NB4 (cell line): ENCODE data around the gene PTGES3L.

Experiments
- DNase-seq: peaks from one replicate; pipeline ENCODE4 v3.0.0; 2010; ENCODE audit warnings: low read depth
- H3K4me3 ChIP-seq: one replicate; pipeline ENCODE4 v1.5.1; 2011; ENCODE audit warnings: mild to moderate bottlenecking, low read depth, low read length, moderate library complexity
- MYC ChIP-seq: IDR thresholded peaks from 2 replicates; pipeline ENCODE4 v1.6.1; 2011; ENCODE audit warnings: low read depth, low read length
- POLR2A ChIP-seq: IDR thresholded peaks from 2 replicates; pipeline ENCODE4 v1.6.1; 2011; ENCODE audit warnings: mild to moderate bottlenecking; ENCODE audit not compliant: insufficient read length; ENCODE audit errors: extremely low read depth
- TF ChIP-seq, protein P1 (sequence below): IDR thresholded peaks from one replicate; pipeline ENCODE4 v1.5.1; 2012; ENCODE audit warnings: low read depth, low read length
- TF ChIP-seq, protein P2 (sequence below): IDR thresholded peaks from 2 replicates; pipeline ENCODE4 v1.6.1; 2011; ENCODE audit warnings: low read depth, low read length

PTGES3L gene

DNA sequence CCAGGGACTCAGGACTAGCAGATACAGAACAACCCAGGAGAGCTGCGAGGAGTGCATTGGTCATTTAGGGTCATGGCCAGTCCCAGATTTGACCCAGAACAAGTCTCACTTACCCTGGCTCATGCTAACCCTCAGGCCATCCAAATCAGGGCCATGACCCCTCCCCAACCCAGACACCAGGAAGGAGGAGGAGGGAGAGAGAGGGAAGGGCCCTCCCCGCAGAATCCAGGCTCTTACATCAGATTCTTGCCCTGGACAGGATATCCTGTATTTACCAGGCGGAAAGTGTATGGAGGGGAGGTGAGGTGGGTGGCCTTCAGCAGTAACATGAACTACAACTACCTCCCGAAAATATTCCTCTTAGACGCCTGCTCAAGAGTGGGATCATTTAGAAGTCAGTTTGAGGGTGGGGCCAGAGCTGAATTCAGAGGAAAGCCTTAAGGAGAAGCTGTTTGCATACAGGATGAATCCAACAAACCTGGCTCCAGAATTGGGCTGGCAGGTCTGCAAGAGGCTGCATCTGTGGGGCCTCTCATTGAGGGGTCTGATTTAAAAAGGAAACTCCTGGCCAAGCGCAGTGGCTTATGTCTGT, 40.2 kb upstream of the PTGES3L start:
- DNase-seq, result peak; percentile 65
- TF ChIP-seq MYC (no peak), POLR2A (no peak)
- TF ChIP-seq, protein P1, sequence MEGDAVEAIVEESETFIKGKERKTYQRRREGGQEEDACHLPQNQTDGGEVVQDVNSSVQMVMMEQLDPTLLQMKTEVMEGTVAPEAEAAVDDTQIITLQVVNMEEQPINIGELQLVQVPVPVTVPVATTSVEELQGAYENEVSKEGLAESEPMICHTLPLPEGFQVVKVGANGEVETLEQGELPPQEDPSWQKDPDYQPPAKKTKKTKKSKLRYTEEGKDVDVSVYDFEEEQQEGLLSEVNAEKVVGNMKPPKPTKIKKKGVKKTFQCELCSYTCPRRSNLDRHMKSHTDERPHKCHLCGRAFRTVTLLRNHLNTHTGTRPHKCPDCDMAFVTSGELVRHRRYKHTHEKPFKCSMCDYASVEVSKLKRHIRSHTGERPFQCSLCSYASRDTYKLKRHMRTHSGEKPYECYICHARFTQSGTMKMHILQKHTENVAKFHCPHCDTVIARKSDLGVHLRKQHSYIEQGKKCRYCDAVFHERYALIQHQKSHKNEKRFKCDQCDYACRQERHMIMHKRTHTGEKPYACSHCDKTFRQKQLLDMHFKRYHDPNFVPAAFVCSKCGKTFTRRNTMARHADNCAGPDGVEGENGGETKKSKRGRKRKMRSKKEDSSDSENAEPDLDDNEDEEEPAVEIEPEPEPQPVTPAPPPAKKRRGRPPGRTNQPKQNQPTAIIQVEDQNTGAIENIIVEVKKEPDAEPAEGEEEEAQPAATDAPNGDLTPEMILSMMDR, result no peak
- TF ChIP-seq, protein P2, sequence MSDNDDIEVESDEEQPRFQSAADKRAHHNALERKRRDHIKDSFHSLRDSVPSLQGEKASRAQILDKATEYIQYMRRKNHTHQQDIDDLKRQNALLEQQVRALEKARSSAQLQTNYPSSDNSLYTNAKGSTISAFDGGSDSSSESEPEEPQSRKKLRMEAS, result no peak
- peak overlapping the region; percentile 42 for H3K4me3 ChIP-seq

DNA sequence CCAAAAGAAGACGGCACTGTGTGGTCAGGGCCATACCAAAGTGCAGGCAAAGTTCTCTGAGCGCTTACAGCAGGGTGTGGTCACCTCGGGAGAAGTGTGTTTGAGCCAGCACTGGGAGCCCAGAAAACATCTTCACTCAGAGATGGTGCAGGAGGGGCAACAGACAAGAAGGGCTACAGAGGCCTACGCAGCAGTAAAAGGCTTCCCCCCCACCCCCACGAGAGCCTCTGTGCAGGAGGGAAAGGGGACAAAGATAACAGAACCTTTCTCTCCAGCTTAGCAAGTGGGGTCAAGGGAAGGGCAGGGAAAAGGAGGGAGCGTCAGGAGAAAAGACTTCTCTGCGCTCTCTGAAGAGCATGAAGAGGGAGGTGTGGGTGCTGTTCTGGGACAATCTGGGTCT, 39.5 kb upstream of the PTGES3L start:
- DNase-seq, result peak; percentile 72
- TF ChIP-seq, protein P1, result no peak
- TF ChIP-seq, protein P2, result no peak
- TF ChIP-seq POLR2A, result no peak
- TF ChIP-seq MYC, result no peak
- peak overlapping the region; percentile 42 for H3K4me3 ChIP-seq

DNA sequence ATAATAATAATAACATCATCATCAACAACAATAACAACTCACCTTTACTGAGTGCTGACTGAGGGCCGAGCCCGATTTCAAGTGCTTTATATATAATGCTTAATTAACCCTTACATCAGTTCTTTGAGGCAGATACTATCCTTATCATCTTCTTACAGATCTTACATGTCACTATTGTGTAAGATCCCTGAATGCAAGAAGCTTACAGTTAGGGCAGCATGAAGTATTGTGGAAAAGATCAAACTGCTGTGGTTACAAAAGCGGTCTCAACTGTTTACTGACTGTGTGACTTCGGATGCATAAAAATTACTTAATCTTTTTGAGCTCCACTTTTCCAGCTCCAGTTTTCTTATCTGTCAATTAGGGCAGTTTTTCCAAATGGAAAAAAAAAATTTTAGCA, 39.1 kb upstream of the PTGES3L start:
- H3K4me3 ChIP-seq, result peak overlapping the region; percentile 25
- TF ChIP-seq POLR2A, result no peak
- peak; percentile 57 for TF ChIP-seq MYC
- TF ChIP-seq, protein P2, result peak; percentile 29; the same call in 1 of the 2 replicates
- DNase-seq, result peak; percentile 86

DNA sequence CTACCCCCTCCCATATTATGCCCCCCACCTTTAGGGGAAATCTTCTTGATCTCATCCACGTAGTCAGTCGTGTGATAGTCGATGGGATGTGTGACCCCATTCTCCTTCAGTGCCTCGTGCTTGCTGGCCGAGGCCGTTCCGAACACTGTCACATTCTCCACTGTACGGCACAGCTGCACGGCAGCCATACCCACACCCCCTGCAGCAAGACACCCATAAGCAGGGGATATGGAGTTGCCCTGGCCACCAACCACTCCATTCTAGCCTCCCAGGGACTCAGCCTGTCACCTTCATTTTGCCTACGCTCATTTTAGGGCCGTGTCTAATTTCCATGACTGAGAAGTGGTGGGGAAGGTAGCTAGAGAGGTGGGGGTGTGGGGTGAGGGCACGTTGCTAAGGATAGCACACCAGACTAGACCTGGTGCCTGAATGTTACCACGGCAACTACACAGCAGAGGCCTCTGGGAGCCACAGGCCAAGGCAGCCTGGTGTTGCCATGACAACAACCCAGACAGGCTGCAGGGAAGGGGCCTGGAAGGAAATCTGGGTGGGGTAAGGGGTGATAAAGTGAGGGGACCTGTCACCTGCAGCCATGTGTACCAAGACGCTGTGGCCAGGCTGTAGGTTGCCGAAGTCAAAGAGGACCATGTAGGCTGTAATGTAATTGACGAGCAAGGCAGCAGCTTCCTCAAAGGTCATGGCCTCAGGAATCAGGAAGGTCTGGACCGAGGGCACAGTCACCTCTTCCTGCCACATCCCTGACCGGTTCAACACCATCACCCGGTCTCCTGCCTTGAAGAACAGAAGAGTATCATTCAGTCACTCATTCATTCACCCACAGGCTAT, 38.4 kb upstream of the PTGES3L start:
- DNase-seq, result peak; percentile 37
- H3K4me3 ChIP-seq, result peak overlapping the region; percentile 25

DNA sequence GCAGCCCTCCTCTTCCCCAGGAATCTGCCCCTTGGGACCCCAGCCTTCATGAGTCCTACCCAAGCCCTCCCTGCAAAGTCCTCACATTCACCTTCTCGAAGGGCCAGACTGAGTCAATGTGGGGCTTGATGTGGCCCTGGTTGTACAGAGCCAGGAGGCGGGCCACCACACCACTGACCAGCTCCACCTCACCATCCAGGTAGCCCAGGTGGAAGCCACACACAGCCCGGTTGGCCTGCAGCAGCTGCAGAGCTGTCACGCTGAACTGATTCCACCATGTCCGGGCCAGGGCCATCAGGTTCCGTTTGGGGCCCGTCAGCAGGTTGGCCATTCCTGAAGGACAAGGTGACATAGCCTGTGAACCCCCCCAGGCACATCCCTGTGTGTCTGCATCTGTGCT, 36.3 kb upstream of the PTGES3L start:
- TF ChIP-seq, protein P2, result no peak
- no peak for TF ChIP-seq MYC
- TF ChIP-seq, protein P1, result no peak
- TF ChIP-seq POLR2A, result no peak
- no peak for DNase-seq
- no peak overlapping the region for H3K4me3 ChIP-seq

More for the DNA sequence above, 38.4 kb upstream of the PTGES3L start:
- TF ChIP-seq, protein P1, result no peak
- TF ChIP-seq, protein P2, result no peak
- TF ChIP-seq MYC, result no peak
- TF ChIP-seq POLR2A, result no peak

DNA sequence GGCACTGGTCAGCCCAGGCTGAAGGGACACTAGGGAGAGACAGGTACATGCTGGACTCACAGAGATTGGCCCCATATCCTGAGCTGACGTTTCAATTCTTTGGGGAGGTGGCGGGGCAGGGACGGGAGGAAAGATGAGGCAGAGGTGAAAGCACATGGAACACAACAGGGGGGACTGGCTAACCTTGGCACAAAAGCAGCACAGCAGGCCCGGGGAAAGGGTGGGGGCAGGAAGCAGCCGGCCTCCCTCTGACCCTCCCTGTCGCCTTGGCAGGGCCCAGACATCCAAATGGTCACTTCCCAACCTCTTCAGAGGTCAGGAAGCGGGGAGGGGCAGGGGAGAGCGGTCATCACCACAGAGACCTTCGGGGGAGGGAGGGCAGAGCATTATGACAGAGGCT, 35.7 kb upstream of the PTGES3L start:
- DNase-seq, result peak; percentile 43
- H3K4me3 ChIP-seq, result no peak overlapping the region
- TF ChIP-seq POLR2A (no peak), MYC (no peak)
- TF ChIP-seq, protein P2, result no peak
- TF ChIP-seq, protein P1, result no peak
